Measurements from ENCODE around the gene SMAD5. TPM values are rescaled to one million over a fixed set of nuclear protein-coding genes. Genes with fewer than 3 reads are reported as not detected.
A peak's percentile ranks its signal among the peaks of the same experiment; 100 is the strongest.

The SMAD5 gene
- total RNA-seq, 8 experiments from 2014 or later = 26.6 to 54.0 (median 36.0) TPM

DNA sequence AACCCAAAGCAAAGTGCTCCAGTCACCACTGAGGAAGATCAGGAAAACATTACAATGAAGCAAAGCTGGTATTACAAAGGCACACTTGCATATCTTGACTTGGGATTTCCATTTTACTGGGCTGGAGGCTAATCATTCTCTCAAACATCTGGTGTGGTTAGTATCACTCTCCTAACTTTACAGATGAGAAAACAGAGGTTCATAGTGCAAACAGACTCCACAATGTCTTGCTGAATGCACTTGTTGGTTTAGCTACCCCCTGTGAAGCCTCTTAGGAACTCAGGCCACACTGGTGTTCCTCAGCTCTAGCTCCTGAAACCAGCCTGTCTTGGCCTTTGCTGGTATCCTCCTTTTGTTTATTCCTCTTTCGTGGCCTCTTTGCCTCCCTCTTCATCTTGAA lies 29.5 kb upstream of the SMAD5 start:
- Histone ChIP-seq H3K27ac (no peak overlapping the region), H3K4me1 (replicated peaks in 1 of 2) (no peaks in the 10 kb centered on the region), H3K4me3 (no peak overlapping the region)
- in situ Hi-C loops (cut with MboI; ENCODE audit: low pct_unique_long_range_greater_than_20kb in 2 of 9, low sequenced_read_pairs in 9 of 9, unreplicated experiment in 9 of 9) = no loop called here
- 67 to 83% (median 80%) methylated on average over 1 of the region's 1 CpG; no CpG with 5 or more reads in 5 of the 10 experiments for WGBS, 10 experiments
- no peak for ATAC-seq (replicated peaks in 6 of 8)

DNA sequence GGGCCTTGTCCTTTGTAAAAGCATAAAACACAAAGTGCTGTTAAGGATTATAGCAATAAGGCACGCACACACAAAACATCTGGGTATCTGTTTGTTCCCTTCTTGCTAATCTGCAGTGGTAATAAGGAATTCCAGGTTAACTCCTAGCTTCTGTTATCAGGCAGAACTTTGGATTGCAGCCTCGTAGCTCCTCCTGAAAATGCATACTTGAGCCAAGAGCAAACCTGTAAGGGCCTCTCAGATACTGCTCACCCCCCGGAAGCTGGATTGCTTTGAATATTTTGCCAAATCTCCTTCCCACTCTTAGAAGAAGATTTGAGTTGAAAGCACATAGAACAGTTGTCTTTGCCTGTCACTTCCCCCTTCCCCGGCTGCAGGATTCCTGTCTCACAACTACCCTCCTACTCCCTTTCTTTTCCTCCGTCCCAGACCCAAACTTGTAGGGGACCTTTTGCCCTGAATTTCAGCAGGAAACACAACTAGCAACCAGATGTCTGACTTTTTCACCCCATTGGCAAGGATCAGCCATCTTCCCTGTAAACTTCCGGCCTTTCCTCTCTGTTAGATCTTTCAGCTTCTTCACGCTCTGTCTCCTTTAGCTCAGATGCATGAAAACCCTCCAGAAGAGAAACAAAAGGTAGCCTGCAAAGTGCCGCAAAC lies 28.2 kb upstream of the SMAD5 start:
- Histone ChIP-seq H3K4me3 (no peak overlapping the region), H3K4me1 (replicated peaks in 1 of 2) (no peaks in the 10 kb centered on the region), H3K27ac (no peak overlapping the region)
- no peak for ATAC-seq (replicated peaks in 6 of 8)
- in situ Hi-C loops (cut with MboI; ENCODE audit: low pct_unique_long_range_greater_than_20kb in 2 of 9, low sequenced_read_pairs in 9 of 9, unreplicated experiment in 9 of 9) = no loop called here
- WGBS, 10 experiments = 51 to 86% (median 78%) methylated on average over 1 to 8 of the region's 8 CpGs; no CpG with 5 or more reads in 1 of the 10 experiments

DNA sequence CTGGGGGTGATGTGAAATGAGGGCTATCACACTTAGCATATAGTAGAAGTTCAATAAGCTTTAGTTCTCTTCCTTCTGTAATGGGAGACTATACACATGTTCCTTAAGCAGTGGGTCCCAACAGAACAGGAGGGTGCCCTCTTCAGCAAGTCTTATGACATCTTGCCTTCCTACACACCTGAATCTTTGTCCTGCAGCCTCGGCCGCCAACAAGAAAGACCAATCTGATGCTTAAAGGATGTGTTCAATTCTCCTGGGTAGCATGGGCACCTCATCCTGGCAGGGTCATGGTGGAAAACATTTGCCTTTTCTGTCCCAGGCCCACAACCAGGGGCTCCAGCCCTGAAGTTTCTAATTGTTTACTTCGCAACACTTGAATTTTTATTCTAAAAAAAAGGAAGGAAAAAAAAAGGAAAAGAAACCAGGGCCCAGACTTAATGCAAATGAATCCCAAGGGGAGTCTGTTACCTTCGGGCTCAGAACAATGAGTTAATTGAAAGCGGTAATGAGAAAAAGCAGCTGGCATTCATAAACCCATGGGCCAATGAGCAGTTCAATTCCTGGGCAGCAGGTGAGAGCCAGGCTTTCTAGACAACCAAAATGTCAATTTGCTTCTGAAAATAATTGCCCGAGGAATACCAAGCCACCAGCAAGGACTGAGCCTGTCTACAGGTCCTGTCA lies 26.2 kb upstream of the SMAD5 start:
- no peak overlapping the region for H3K4me3 ChIP-seq
- H3K27ac ChIP-seq = no peak overlapping the region
- 59 to 100% (median 73%) methylated on average over 1 to 5 of the region's 6 CpGs for WGBS, 10 experiments
- no peaks in the 10 kb centered on the region for H3K4me1 ChIP-seq (replicated peaks in 1 of 2)
- in situ Hi-C loops (cut with MboI; ENCODE audit: low pct_unique_long_range_greater_than_20kb in 2 of 9, low sequenced_read_pairs in 9 of 9, unreplicated experiment in 9 of 9) = no loop called here
- no peak for ATAC-seq (replicated peaks in 6 of 8)

DNA sequence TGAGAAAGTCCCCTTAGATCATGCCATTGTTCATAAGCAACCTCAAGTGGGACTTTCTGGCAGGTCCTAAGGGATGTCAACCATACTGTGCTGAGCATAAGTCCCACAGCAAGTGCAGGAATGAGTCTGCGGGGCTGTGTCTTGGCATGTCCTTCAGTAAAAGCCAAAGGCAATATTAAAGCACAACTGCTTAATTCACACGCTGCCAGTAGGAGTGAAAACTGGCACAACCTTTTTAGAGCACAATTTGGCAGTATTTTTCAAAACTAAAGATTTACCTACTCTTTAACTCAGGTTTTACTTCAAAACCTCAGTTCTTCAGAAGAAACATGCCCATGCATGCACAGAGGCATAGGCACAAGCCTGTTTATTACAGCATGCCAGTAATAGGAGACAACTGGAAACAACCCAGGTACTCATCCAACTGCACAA lies 24.4 kb upstream of the SMAD5 start:
- in situ Hi-C loops (cut with MboI; ENCODE audit: low pct_unique_long_range_greater_than_20kb in 2 of 9, low sequenced_read_pairs in 9 of 9, unreplicated experiment in 9 of 9) = no loop called here
- ATAC-seq (replicated peaks in 6 of 8) = peak in 2 of 8 experiments; percentile 24 to 31

DNA sequence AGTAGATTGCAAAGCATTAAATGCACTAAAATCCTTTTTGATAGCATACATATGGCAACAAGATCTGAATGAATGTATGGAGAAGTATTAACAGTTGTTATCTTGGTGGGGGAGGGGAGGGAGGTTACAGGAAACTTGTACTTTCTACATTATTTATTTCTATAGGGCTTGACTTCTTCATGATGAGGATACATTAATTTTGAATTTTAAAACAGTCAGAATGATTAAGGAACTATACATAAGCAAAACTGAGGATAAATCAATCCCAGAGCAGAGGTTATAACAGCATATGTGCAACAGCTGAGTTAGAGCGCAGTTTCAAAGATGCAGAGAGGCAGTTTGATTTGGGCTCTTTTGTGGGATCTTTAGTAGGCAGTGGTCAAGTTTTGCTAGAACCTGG lies 23.9 kb upstream of the SMAD5 start:
- WGBS, 10 experiments = 83 to 100% (median 100%) methylated on average over 1 of the region's 1 CpG; no CpG with 5 or more reads in 4 of the 10 experiments
- ATAC-seq (replicated peaks in 6 of 8) = no peak
- in situ Hi-C loops (cut with MboI; ENCODE audit: low pct_unique_long_range_greater_than_20kb in 2 of 9, low sequenced_read_pairs in 9 of 9, unreplicated experiment in 9 of 9) = no loop called here
- no peak overlapping the region for H3K4me3 ChIP-seq
- H3K4me1 ChIP-seq (replicated peaks in 1 of 2) = no peaks in the 10 kb centered on the region
- no peak overlapping the region for H3K27ac ChIP-seq

More for the DNA sequence above, 24.4 kb upstream of the SMAD5 start:
- Histone ChIP-seq H3K4me1 (replicated peaks in 1 of 2) (no peaks in the 10 kb centered on the region), H3K4me3 (no peak overlapping the region), H3K27ac (no peak overlapping the region)
- 25 to 100% (median 94%) methylated on average over 1 to 2 of the region's 2 CpGs; no CpG with 5 or more reads in 2 of the 10 experiments for WGBS, 10 experiments

DNA sequence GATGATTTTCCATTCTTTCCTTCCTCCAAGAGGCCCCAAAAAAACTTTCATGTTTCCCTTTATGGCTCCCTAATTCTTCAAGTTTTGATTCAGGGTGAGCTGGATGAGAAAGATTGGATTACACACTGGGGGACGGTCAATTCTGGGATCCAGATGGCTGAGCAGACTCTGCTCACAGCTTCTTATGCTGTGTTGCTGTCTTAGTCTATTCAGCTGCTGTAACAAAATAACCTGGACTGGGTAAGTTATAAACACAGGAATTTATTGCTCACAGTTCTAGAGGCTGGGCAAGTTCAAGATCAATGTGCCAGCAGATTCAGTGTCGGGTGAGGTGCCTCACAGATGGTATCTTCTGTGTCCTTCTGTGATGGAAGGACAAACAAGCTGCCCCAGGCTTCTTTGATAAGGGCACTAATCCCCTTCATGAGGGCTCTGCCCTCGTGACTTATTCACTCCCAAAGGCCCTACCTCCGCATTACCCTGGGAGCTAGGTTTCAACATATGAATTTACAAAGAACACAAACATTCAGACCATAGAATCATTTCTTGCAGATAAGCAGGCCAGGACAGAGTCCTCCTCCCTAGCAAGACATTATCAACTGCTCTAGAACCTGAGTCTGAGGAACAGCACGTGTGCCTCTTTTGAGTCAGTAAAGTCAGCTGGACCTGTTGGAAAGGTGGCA lies 23.1 kb upstream of the SMAD5 start:
- WGBS, 10 experiments = 60 to 100% (median 78%) methylated on average over 1 to 3 of the region's 5 CpGs; no CpG with 5 or more reads in 6 of the 10 experiments
- in situ Hi-C loops (cut with MboI; ENCODE audit: low pct_unique_long_range_greater_than_20kb in 2 of 9, low sequenced_read_pairs in 9 of 9, unreplicated experiment in 9 of 9) = no loop called here
- ATAC-seq (replicated peaks in 6 of 8) = no peak

DNA sequence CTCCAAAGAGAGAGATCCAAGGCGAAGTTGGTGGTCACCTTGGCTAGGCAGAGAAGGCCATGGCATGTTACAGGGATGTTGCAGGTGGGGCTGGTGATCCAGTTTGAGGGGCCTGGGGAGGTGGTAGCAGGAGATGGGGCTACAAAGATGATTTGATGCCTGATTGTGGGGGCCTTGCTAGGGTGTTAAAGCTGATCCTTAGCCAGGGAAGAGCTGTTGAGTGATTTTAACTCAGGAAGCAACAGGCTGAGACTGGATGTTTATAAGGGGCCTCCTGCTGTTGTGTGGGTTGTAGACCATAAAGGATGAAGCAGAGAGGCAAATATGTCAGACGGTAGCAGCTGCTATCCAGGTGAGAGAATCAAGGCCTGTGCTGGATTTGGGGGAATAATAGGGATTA lies 19.0 kb upstream of the SMAD5 start:
- in situ Hi-C loops (cut with MboI; ENCODE audit: low pct_unique_long_range_greater_than_20kb in 2 of 9, low sequenced_read_pairs in 9 of 9, unreplicated experiment in 9 of 9) = no loop called here
- no peak for ATAC-seq (replicated peaks in 6 of 8)
- Histone ChIP-seq H3K27ac (no peak overlapping the region), H3K4me3 (no peak overlapping the region), H3K4me1 (replicated peaks in 1 of 2) (no peaks in the 10 kb centered on the region)
- 20 to 67% (median 45%) methylated on average over 1 of the region's 2 CpGs; no CpG with 5 or more reads in 6 of the 10 experiments for WGBS, 10 experiments

More for the DNA sequence above, 23.1 kb upstream of the SMAD5 start:
- no peak overlapping the region for H3K27ac ChIP-seq
- no peak overlapping the region for H3K4me3 ChIP-seq
- H3K4me1 ChIP-seq (replicated peaks in 1 of 2) = no peaks in the 10 kb centered on the region

DNA sequence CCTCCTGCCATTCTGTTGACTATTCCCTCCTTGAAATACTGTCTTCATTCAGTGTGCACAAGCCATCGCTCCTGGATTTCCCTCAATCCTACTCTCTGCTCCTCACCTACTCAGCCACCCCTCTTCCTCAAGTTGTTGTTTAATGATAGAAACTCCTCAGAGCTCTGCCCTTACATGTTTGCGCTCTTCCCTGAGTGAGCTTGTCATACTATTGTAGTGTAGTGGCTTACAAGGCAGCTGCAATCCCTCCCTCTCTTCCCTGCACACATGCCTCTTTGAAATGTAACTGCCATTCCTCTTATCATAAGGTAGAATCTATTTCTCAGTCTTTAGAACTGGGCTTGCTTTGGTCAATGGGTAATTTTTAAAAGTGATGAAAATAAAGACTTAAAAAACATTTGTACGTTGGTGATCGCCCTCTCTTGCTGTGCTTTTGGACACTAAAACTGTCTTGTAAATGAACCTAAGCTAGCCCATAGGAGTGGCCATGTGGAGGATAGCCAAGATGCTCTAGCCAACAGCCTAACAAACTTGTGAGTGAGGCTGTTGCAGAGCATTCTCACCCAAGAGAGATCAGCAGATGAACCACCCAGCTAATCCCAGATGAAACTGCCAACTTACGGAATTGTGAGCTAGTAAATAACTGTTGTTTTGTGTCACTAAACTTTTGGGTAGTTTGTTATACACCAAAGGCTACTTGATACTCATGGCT lies 18.1 kb upstream of the SMAD5 start:
- Histone ChIP-seq H3K4me3 (no peak overlapping the region), H3K27ac (no peak overlapping the region), H3K4me1 (replicated peaks in 1 of 2) (no peaks in the 10 kb centered on the region)
- 0 to 100% (median 81%) methylated on average over 2 to 5 of the region's 5 CpGs; no CpG with 5 or more reads in 2 of the 10 experiments for WGBS, 10 experiments
- ATAC-seq (replicated peaks in 6 of 8) = peak in 2 of 8 experiments; percentile 68 to 90
- in situ Hi-C loops (cut with MboI; ENCODE audit: low pct_unique_long_range_greater_than_20kb in 2 of 9, low sequenced_read_pairs in 9 of 9, unreplicated experiment in 9 of 9) = no loop called here

DNA sequence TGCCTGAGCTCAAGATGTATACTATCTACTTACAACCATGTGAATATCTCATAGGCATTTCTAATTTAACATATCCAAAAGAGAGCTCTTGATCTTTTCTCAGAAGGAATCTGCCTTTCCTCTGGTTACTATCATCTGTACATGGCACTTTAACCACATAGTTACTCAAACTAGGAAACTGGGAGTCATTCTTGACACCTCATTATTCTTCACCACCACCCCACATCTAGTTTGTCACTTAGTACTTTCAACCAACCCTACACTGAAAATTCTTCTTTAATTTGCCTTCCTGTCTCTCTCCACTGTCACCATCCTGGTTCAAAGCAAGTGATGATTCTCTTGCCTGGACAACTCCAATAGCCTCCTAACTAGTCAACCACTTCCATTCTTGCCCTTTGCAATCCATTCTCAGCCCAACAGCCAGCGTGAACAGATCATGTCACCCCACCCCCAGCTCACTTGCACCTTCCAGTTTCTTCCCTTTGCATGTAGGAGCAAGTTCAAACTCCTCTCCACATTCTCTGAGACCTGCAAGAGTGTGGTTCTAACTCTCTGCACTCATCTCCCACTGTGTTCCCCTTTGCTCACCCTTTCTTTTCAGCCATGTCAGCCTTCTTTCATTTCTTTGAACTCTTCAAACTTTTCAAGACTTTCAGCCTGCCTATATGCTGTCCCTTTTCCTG lies 17.3 kb upstream of the SMAD5 start:
- Histone ChIP-seq H3K27ac (no peak overlapping the region), H3K4me3 (no peak overlapping the region), H3K4me1 (replicated peaks in 1 of 2) (no peaks in the 10 kb centered on the region)
- no peak for ATAC-seq (replicated peaks in 6 of 8)
- WGBS, 10 experiments = 17 to 86% (median 62%) methylated on average over 1 of the region's 1 CpG; no CpG with 5 or more reads in 3 of the 10 experiments
- in situ Hi-C loops (cut with MboI; ENCODE audit: low pct_unique_long_range_greater_than_20kb in 2 of 9, low sequenced_read_pairs in 9 of 9, unreplicated experiment in 9 of 9) = no loop called here

DNA sequence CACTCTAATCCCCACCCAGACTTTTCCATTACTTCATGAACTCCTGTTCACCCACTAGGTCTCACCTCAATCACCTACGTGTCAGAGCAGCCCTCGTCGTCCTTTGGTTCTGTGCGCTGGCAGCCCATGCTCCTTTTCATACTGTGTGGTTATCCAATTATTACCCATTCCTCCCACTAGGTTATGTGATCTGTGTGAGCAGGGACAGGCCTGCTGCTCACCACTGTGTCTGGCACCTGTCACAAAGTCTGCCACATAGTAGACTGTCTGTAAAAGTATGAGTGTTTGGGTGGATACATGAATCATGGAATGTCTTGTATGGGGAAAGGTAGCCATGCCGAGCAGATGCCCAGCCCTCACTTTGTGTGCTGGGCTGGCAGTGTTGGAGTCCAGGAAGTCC lies 12.1 kb upstream of the SMAD5 start:
- 63 to 100% (median 87%) methylated on average over 1 to 5 of the region's 5 CpGs; no CpG with 5 or more reads in 3 of the 10 experiments for WGBS, 10 experiments
- Histone ChIP-seq H3K4me3 (no peak overlapping the region), H3K27ac (no peak overlapping the region), H3K4me1 (replicated peaks in 1 of 2) (no peaks in the 10 kb centered on the region)
- in situ Hi-C loops (cut with MboI; ENCODE audit: low pct_unique_long_range_greater_than_20kb in 2 of 9, low sequenced_read_pairs in 9 of 9, unreplicated experiment in 9 of 9) = no loop called here
- no peak for ATAC-seq (replicated peaks in 6 of 8)

DNA sequence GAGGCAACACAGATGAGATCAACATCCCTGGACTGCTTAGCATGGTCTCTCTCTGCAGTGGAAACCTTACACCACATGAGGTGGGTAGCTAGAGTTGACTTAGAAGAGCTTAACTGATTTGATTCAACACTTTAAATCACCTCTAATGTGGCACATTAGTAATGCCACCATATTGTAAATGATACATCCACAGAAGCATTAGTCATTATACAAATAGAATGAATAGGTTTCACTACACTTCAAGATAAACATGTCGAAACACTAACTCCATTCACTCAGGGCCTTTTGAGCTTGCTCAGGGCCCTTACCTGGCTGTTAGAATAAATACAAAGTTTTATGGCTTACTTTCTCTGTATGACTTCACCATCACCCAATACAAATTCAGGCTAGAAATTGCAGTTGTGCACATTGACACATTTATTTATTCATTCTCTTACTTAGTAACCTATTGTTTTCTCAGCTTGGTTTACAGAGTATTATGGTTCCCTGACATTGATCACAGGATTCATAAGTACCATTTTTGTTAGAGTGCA lies 9.3 kb upstream of the SMAD5 start:
- 50 to 100% (median 82%) methylated on average over 1 of the region's 1 CpG; no CpG with 5 or more reads in 3 of the 10 experiments for WGBS, 10 experiments
- H3K4me1 ChIP-seq (replicated peaks in 1 of 2) = no peaks in the 10 kb centered on the region

DNA sequence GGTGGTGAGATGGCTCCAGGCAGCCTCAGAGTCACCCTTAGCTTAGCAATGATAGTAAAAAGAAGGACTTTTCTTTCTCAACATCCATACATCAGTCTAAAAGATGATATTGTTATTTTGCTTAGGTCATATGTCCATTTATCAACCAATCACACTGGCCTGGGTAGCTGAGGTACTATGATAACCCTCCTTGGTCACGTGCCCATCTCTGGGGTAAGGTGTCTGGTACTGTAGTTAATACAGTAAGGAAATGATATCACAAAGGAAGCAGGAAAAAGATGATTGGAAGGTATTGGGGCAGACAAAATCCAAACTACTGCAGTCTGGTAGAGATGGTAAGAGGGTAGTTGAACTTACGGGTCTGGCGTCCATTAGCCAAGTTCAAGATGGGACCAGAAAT lies 5.1 kb upstream of the SMAD5 start:
- in situ Hi-C loops (cut with MboI; ENCODE audit: low pct_unique_long_range_greater_than_20kb in 2 of 9, low sequenced_read_pairs in 9 of 9, unreplicated experiment in 9 of 9) = no loop called here
- 60 to 100% (median 87%) methylated on average over 1 to 3 of the region's 3 CpGs; no CpG with 5 or more reads in 3 of the 10 experiments for WGBS, 10 experiments
- ATAC-seq (replicated peaks in 6 of 8) = no peak
- Histone ChIP-seq H3K4me1 (replicated peaks in 1 of 2) (peaks cover 5 to 6% of the 10 kb centered on the region in 2 donors), H3K27ac (no peak overlapping the region), H3K4me3 (no peak overlapping the region)

More for the DNA sequence above, 9.3 kb upstream of the SMAD5 start:
- Histone ChIP-seq H3K4me3 (no peak overlapping the region), H3K27ac (no peak overlapping the region)
- peak in 1 of 8 experiments; percentile 82 for ATAC-seq (replicated peaks in 6 of 8)
- in situ Hi-C loops (cut with MboI; ENCODE audit: low pct_unique_long_range_greater_than_20kb in 2 of 9, low sequenced_read_pairs in 9 of 9, unreplicated experiment in 9 of 9) = no loop called here
